ENCODE data around the gene SINHCAF.
A peak's percentile ranks its signal among the peaks of the same experiment; 100 is the strongest.

SINHCAF gene

DNA sequence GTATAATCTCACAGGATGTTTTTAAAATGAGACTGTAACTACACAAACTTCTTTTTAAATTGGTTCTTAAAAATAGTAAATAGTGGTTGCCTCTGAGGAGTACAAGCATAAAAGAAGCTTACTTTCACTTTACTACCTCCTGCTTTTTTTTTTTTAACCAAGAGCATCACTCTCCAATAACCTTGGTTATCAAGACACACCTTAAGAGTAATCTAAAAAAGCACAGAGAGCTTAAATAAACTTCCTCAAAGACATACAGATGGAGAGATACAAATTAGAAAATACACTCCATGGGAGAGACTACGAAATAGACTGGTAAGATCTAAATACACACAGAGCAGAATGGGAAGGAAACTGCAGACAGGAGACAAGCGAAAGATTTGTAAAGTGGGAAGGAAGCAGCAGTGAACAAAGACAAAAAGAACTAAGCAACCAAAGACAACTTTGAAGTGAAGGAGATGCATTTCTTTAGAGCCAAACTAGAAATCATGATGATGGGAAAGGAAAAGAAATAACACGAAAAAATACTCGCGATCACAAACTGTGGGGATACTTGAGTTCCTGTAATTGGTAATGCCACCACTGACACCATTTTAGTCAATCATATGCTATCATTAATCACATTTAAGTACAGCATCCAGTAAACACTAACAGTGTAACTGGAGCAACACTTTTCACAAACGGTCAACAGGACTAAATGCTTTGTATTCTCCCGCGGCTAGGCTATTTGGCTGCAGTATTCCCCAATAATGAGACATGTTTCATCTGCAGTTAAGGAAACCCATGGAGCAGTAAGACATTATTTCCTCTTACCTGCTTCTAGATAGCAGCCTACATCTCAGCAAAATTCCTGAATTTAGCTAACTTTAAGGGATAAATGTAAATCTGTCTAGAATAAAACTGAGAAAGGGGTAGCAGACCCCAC is 8.2 kb downstream of the SINHCAF start:
- Histone ChIP-seq H3K27ac (ENCODE audit: low read depth, low read length) (peak overlapping the region; percentile 36), H3K27me3 (ENCODE audit: control insufficient read depth in 1 of 2, insufficient read depth in 2 of 2, low read length in 2 of 2) (no peaks in the 10 kb centered on the region), H3K4me3 (ENCODE audit: low read depth in 1 of 2, low read length in 2 of 2) (peak overlapping the region; percentile 12 to 46), H3K4me1 (ENCODE audit: insufficient read depth, low read length) (peaks cover 18% of the 10 kb centered on the region), H3K36me3 (ENCODE audit: insufficient read depth, low read length) (no peaks in the 10 kb centered on the region), H3K9me3 (ENCODE audit: low read length) (no peaks in the 10 kb centered on the region), H3K9ac (ENCODE audit: low read length) (no peak overlapping the region)

DNA sequence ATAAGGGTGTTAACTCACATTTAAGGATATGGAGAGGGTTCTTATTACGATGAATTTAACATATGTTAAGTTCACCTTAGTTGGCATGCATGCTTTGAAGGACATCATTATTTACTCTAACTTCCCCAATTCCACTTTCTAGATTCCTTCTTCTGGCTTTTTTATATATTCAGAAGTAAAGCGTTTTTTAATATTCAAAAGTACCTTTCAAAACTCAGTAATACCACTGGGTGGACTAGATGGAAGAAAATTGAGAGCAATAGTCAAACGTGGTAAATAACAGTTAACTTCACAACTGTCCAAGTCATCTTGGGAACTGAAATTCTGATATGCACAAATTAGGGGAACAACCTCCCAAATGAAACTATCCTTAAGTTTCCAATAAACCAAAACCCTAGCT is 9.1 kb downstream of the SINHCAF start:
- Histone ChIP-seq H3K9ac (ENCODE audit: low read length) (no peak overlapping the region), H3K4me1 (ENCODE audit: insufficient read depth, low read length) (peaks cover 12% of the 10 kb centered on the region), H3K9me3 (ENCODE audit: low read length) (no peaks in the 10 kb centered on the region), H3K27ac (ENCODE audit: low read depth, low read length) (no peak overlapping the region), H3K4me3 (ENCODE audit: low read depth in 1 of 2, low read length in 2 of 2) (no peak overlapping the region), H3K36me3 (ENCODE audit: insufficient read depth, low read length) (no peaks in the 10 kb centered on the region), H3K27me3 (ENCODE audit: control insufficient read depth in 1 of 2, insufficient read depth in 2 of 2, low read length in 2 of 2) (no peaks in the 10 kb centered on the region)

DNA sequence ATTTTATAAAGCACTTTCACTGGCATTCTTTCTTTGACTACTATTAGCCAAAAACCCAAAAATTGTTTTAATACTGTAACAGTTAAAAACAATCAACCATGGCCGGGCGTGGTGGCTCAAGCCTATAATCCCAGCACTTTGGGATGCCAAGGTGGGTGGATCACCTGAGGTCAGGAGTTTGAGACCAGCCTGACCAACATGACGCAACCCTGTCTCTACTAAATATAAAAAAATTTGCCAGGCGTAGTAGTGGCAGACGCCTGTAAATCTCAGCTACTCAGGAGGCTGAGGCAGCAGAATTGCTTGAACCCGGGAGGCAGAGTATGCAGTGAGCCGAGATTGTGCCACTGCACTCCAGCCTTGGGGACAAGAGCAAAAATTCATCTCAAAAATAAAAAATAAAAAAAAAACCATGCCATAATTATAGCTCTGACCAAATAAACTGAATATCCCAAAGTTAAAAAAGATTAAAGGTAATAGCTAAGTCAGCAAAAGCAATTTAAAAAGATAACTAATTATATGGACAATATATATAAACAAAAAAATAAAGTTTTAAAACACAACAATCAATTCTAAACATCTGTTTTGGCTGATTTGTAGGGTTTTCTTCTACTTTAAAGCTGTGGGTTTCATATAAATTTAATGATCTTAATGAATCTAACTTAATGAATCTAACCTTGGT is 10.0 kb downstream of the SINHCAF start:
- peaks cover 10% of the 10 kb centered on the region for H3K4me1 ChIP-seq (ENCODE audit: insufficient read depth, low read length)
- no peaks in the 10 kb centered on the region for H3K9me3 ChIP-seq (ENCODE audit: low read length)
- no peaks in the 10 kb centered on the region for H3K27me3 ChIP-seq (ENCODE audit: control insufficient read depth in 1 of 2, insufficient read depth in 2 of 2, low read length in 2 of 2)

DNA sequence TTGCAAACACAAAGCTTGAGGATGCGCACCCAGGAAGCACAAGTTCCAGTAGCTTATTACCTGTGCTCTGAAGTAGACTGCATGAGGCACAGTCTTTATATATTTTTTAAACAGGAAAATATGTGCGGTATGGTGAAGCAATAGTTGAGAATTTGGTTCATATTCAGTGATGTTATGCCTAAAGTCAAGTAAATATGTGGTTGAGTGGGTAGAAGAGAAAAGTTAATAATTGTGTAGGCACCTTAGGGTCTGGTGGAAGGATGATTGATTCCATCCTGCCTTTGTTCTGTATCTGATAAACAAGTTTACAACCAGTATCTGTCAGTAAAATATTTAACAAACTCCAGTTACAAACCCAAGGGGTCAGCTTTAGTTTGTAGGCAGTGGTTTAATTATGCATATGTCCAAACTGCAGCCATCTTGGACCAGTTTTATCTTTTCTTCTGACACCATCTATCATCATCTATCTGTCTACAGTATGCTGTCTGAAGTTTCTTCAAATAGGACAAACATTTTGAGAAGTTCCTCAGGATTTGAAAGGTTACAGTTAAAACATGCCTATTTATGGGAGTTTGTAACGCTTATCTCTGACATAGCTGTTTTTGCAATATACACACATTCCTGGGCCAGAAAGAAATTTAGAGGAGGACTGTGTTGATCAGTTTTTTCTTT is 10.8 kb downstream of the SINHCAF start:
- Histone ChIP-seq H3K9ac (ENCODE audit: low read length) (no peak overlapping the region), H3K27me3 (ENCODE audit: control insufficient read depth in 1 of 2, insufficient read depth in 2 of 2, low read length in 2 of 2) (no peaks in the 10 kb centered on the region), H3K4me3 (ENCODE audit: low read depth in 1 of 2, low read length in 2 of 2) (no peak overlapping the region), H3K9me3 (ENCODE audit: low read length) (no peaks in the 10 kb centered on the region), H3K36me3 (ENCODE audit: insufficient read depth, low read length) (no peaks in the 10 kb centered on the region), H3K4me1 (ENCODE audit: insufficient read depth, low read length) (peaks cover 7% of the 10 kb centered on the region), H3K27ac (ENCODE audit: low read depth, low read length) (no peak overlapping the region)

More for the DNA sequence above, 10.0 kb downstream of the SINHCAF start:
- Histone ChIP-seq H3K4me3 (ENCODE audit: low read depth in 1 of 2, low read length in 2 of 2) (no peak overlapping the region), H3K36me3 (ENCODE audit: insufficient read depth, low read length) (no peaks in the 10 kb centered on the region), H3K9ac (ENCODE audit: low read length) (no peak overlapping the region), H3K27ac (ENCODE audit: low read depth, low read length) (no peak overlapping the region)

DNA sequence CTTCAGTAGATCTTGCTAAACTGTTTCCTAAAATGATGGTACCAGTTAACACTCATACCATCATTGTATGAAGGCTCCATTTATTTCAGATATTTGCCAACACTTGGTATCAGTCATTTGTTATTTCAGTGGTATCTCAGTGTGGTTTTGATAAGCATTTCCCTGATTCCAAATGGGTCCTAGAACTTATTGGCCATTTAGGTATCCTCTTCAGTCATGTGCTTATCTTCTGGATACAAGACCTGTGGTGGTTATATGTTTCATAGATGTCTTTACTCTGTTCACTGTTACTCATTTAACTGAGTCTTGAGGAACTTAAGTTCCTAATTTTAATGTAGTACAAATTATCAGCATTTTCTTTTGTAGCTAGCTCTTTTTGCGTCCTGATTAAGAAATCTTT is 13.5 kb downstream of the SINHCAF start:
- Histone ChIP-seq H3K27ac (ENCODE audit: low read depth, low read length) (no peak overlapping the region), H3K9ac (ENCODE audit: low read length) (no peak overlapping the region), H3K9me3 (ENCODE audit: low read length) (no peaks in the 10 kb centered on the region), H3K4me1 (ENCODE audit: insufficient read depth, low read length) (no peaks in the 10 kb centered on the region), H3K36me3 (ENCODE audit: insufficient read depth, low read length) (no peaks in the 10 kb centered on the region), H3K4me3 (ENCODE audit: low read depth in 1 of 2, low read length in 2 of 2) (no peak overlapping the region), H3K27me3 (ENCODE audit: control insufficient read depth in 1 of 2, insufficient read depth in 2 of 2, low read length in 2 of 2) (no peaks in the 10 kb centered on the region)

DNA sequence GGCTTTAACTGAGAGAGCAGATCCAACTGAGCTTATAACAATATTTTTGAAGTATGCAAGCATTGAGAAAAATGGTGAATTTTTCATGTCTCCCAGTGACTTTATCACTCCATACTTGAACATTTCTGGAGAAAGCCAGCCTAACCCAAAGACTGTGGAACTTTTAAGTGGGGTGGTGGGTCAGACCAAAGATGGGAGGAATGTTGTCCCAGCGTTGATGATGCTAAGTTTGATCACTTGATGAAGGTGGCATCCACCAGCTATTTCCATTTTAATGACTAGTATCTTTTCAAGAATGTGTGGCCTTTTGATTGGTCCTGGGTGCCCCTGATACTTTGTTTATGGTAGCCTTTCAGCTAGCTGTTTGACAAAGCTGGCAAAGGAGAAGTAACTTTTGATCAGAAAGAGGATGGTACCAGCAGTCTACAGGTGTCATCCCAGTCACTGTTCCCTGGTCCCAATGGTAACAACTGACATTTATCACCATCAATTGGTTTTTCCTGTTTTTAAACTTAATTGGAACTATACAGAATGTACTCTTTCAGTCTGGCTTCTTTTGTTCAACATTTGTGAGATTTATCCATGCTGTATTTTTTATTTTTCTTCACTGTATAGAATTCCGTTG is 14.2 kb downstream of the SINHCAF start:
- Histone ChIP-seq H3K36me3 (ENCODE audit: insufficient read depth, low read length) (no peaks in the 10 kb centered on the region), H3K9ac (ENCODE audit: low read length) (no peak overlapping the region), H3K27ac (ENCODE audit: low read depth, low read length) (no peak overlapping the region), H3K4me3 (ENCODE audit: low read depth in 1 of 2, low read length in 2 of 2) (no peak overlapping the region), H3K4me1 (ENCODE audit: insufficient read depth, low read length) (no peaks in the 10 kb centered on the region), H3K9me3 (ENCODE audit: low read length) (no peaks in the 10 kb centered on the region), H3K27me3 (ENCODE audit: control insufficient read depth in 1 of 2, insufficient read depth in 2 of 2, low read length in 2 of 2) (no peaks in the 10 kb centered on the region)

DNA sequence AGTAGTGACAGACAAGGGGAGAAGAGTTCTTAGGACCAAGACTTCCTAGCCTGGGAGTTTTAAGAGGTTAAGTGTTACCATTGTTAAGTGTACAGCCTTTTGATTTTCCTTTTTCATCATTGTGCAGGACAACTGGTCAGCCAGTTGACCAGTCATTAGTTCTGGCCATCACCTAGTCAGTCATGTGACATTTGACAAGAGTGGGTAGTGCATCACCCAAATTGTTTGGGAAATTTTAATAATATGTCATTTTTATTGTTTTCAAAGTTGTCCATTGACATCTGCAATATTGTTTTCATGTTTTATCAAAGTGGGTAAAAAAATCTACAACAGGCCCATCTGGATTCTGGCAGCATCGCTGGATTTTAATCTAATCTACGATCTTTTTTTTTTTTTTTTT is 15.5 kb downstream of the SINHCAF start:
- no peak overlapping the region for H3K4me3 ChIP-seq (ENCODE audit: low read depth in 1 of 2, low read length in 2 of 2)
- H3K4me1 ChIP-seq (ENCODE audit: insufficient read depth, low read length), result no peaks in the 10 kb centered on the region
- no peaks in the 10 kb centered on the region for H3K36me3 ChIP-seq (ENCODE audit: insufficient read depth, low read length)
- H3K9me3 ChIP-seq (ENCODE audit: low read length), result no peaks in the 10 kb centered on the region
- no peaks in the 10 kb centered on the region for H3K27me3 ChIP-seq (ENCODE audit: control insufficient read depth in 1 of 2, insufficient read depth in 2 of 2, low read length in 2 of 2)
- H3K9ac ChIP-seq (ENCODE audit: low read length), result no peak overlapping the region
- no peak overlapping the region for H3K27ac ChIP-seq (ENCODE audit: low read depth, low read length)

DNA sequence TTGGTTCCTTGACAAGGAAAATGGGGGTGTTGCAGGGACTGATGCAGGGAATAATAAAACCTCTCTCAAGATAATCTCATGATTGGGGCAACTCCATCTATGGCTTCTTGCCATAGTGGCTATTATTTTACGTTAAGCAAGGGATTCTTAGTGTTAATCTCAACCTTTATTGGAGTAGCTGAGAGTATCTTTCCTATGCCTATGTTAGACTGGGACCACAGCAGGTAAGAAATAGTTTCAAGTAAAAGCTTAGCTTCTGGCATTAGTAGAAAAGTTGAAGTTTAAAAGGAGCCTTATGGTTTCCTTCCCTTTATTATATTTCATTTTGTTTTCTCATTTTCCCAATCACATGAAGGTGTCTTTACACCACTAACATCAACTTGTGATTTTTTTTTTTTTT is 16.7 kb downstream of the SINHCAF start:
- Histone ChIP-seq H3K4me1 (ENCODE audit: insufficient read depth, low read length) (no peaks in the 10 kb centered on the region), H3K4me3 (ENCODE audit: low read depth in 1 of 2, low read length in 2 of 2) (no peak overlapping the region), H3K9me3 (ENCODE audit: low read length) (no peaks in the 10 kb centered on the region), H3K27me3 (ENCODE audit: control insufficient read depth in 1 of 2, insufficient read depth in 2 of 2, low read length in 2 of 2) (no peaks in the 10 kb centered on the region), H3K36me3 (ENCODE audit: insufficient read depth, low read length) (no peaks in the 10 kb centered on the region), H3K27ac (ENCODE audit: low read depth, low read length) (no peak overlapping the region), H3K9ac (ENCODE audit: low read length) (no peak overlapping the region)

DNA sequence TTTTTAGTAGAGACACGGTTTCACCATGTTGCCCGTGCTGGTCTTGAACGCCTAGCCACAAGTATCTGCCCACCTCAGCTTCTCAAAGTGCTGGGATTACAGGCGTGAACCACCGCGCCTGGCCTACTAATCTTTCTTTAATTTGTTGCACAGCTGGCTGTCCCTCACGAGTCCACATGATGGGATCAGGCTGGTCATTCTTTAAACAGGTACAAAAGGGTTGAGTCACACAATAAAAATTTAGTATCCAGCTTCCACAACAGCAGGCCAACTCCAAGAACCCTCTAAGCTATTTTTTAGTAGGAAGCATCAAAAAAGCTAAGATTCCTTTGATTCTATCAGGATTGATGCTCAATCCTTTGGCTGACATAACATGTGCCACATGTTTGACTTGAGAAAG is 17.8 kb downstream of the SINHCAF start:
- no peaks in the 10 kb centered on the region for H3K9me3 ChIP-seq (ENCODE audit: low read length)
- no peaks in the 10 kb centered on the region for H3K36me3 ChIP-seq (ENCODE audit: insufficient read depth, low read length)
- H3K4me3 ChIP-seq (ENCODE audit: low read depth in 1 of 2, low read length in 2 of 2), result no peak overlapping the region
- no peak overlapping the region for H3K9ac ChIP-seq (ENCODE audit: low read length)
- no peak overlapping the region for H3K27ac ChIP-seq (ENCODE audit: low read depth, low read length)
- no peaks in the 10 kb centered on the region for H3K27me3 ChIP-seq (ENCODE audit: control insufficient read depth in 1 of 2, insufficient read depth in 2 of 2, low read length in 2 of 2)
- no peaks in the 10 kb centered on the region for H3K4me1 ChIP-seq (ENCODE audit: insufficient read depth, low read length)

DNA sequence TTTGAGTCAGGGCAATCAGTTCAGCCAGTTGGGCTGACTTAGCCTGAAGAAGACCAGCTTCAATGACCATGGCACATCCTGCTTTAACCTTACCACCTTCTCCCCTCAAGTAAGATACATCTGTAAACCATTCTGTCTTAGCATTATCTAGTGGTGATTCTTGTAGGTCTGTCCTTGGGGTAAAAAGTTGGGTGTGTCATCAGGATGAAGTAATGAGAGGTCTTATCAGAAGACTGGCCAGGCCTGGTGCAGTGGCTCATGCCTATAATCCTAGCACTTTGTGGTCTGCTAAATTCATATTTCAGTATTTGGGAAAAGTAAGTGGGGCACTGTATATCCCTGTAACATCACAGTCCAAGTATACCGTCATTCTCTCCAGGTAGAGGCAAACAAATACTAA is 19.1 kb downstream of the SINHCAF start:
- H3K4me3 ChIP-seq (ENCODE audit: low read depth in 1 of 2, low read length in 2 of 2), result no peak overlapping the region
- no peak overlapping the region for H3K9ac ChIP-seq (ENCODE audit: low read length)
- H3K27ac ChIP-seq (ENCODE audit: low read depth, low read length), result no peak overlapping the region
- no peaks in the 10 kb centered on the region for H3K9me3 ChIP-seq (ENCODE audit: low read length)
- H3K36me3 ChIP-seq (ENCODE audit: insufficient read depth, low read length), result peaks cover 6% of the 10 kb centered on the region
- no peaks in the 10 kb centered on the region for H3K4me1 ChIP-seq (ENCODE audit: insufficient read depth, low read length)
- H3K27me3 ChIP-seq (ENCODE audit: control insufficient read depth in 1 of 2, insufficient read depth in 2 of 2, low read length in 2 of 2), result no peaks in the 10 kb centered on the region

DNA sequence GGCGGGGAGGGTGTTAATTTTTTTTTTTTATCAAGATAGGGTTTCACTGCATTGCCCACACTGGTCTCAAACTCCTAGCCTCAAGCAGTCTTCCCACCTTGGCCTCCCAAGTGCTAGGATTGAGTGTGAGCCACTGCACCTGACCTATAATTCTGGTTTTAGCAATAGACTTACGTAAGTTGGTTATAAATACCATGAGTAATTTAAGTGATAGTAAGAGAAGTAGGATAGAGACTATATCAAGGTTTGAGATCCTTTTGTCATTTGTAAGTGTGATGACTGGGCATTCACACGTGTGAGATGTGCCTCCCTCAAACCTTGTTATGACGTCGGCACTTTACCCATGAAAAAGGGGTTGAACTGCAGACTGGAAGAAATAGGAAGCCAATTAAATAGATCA is 22.5 kb downstream of the SINHCAF start:
- H3K27me3 ChIP-seq (ENCODE audit: control insufficient read depth in 1 of 2, insufficient read depth in 2 of 2, low read length in 2 of 2), result no peaks in the 10 kb centered on the region
- no peak overlapping the region for H3K4me3 ChIP-seq (ENCODE audit: low read depth in 1 of 2, low read length in 2 of 2)
- no peaks in the 10 kb centered on the region for H3K4me1 ChIP-seq (ENCODE audit: insufficient read depth, low read length)
- no peak overlapping the region for H3K27ac ChIP-seq (ENCODE audit: low read depth, low read length)
- H3K36me3 ChIP-seq (ENCODE audit: insufficient read depth, low read length), result peaks cover 6% of the 10 kb centered on the region
- H3K9me3 ChIP-seq (ENCODE audit: low read length), result no peaks in the 10 kb centered on the region
- H3K9ac ChIP-seq (ENCODE audit: low read length), result no peak overlapping the region

Data from muscle layer of colon (tissue), 2 donors.